ENCODE measurements around the gene PGA4. TPM values are rescaled to one million over a fixed set of nuclear protein-coding genes. Genes with fewer than 3 reads are reported as not detected.
A peak's percentile ranks its signal among the peaks of the same experiment; 100 is the strongest.
"Not testable (repeated sequence)": the region's sequence is repeated elsewhere in the genome, so short reads cannot be mapped to it uniquely, and the experiment has no call there.

Gene PGA4
- total RNA-seq, 1 donor from 2014 or later, result not detected

DNA sequence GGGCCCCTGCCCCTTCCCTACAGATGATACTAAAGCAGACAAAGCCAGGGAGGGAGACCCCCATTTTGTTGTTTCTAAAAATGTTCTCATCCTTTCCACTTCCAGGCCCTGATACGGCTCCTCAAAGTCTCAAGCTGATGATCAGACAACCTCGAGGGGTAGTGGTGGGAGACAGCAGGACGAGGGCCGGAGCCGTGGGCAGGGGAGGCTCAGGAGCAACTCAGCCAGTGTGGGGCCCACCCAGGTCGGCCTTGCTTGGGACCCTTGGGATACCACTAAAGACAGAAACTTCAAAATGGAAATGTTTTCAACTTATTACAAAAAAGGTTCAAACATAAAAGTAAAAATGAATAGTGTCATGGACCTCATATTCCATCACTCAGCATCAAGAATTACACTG lies 45.7 kb upstream of the PGA4 start:
- TF ChIP-seq, protein P1, sequence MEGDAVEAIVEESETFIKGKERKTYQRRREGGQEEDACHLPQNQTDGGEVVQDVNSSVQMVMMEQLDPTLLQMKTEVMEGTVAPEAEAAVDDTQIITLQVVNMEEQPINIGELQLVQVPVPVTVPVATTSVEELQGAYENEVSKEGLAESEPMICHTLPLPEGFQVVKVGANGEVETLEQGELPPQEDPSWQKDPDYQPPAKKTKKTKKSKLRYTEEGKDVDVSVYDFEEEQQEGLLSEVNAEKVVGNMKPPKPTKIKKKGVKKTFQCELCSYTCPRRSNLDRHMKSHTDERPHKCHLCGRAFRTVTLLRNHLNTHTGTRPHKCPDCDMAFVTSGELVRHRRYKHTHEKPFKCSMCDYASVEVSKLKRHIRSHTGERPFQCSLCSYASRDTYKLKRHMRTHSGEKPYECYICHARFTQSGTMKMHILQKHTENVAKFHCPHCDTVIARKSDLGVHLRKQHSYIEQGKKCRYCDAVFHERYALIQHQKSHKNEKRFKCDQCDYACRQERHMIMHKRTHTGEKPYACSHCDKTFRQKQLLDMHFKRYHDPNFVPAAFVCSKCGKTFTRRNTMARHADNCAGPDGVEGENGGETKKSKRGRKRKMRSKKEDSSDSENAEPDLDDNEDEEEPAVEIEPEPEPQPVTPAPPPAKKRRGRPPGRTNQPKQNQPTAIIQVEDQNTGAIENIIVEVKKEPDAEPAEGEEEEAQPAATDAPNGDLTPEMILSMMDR (IDR thresholded peaks at IDR 0.05), result no peak
- DNase-seq (ENCODE audit: low spot score), result no peak
- Mint-ChIP-seq H3K4me1 (ENCODE audit: low read depth) (no peaks in the 10 kb centered on the region), H3K27me3 (ENCODE audit: low read depth) (peaks cover 57% of the 10 kb centered on the region), H3K36me3 (ENCODE audit: low read depth) (peaks cover 1% of the 10 kb centered on the region), H3K4me3 (ENCODE audit: unreplicated experiment) (no peak overlapping the region), H3K9me3 (ENCODE audit: low read depth) (no peaks in the 10 kb centered on the region), H3K27ac (ENCODE audit: unreplicated experiment) (no peak overlapping the region)

DNA sequence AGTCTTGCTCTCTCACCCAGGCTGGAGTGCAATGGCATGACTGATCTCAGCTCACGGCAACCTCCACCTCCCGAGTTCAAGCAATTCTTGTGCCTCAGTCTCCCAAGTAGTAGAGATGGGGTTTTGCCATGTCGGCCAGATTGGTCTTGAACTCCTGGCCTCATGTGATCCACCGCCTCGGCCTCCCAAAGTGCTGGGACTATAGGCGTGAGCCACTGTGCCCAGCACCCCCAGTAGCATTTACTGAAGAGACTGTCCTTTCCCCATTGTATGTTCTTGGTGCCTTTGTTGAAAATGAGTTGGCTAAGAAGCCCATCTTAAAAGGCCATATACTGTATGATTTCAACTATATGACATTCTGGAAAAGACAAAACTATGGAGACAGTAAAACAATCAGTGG lies 41.9 kb upstream of the PGA4 start:
- H3K27ac Mint-ChIP-seq (ENCODE audit: unreplicated experiment); H3K9me3 Mint-ChIP-seq (ENCODE audit: low read depth); H3K4me1 Mint-ChIP-seq (ENCODE audit: low read depth); H3K36me3 Mint-ChIP-seq (ENCODE audit: low read depth); DNase-seq (ENCODE audit: low spot score); H3K4me3 Mint-ChIP-seq (ENCODE audit: unreplicated experiment): not testable (repeated sequence)
- H3K27me3 Mint-ChIP-seq (ENCODE audit: low read depth), result peaks cover 30% of the 10 kb centered on the region

DNA sequence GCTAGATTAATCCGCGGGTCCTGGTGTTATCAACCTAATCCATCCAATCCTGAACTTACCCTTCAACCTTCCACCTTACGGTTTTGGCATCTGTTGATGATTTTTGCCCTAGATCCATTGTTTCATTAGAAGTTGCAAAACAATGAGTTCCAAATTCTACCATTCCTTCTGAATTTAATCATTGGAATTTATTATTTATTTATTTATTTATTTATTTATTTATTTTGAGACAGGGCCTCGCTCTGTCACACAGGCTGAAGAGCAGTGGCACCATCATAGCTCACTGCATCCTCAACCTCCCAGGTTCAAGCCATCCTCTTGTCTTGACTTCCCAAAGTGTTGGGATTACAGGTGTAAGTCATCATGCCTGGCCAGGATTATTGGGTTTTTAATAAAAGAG lies 40.7 kb upstream of the PGA4 start:
- TF ChIP-seq, protein P1 (IDR thresholded peaks at IDR 0.05), result no peak
- no peaks in the 10 kb centered on the region for H3K4me1 Mint-ChIP-seq (ENCODE audit: low read depth)
- peaks cover 19% of the 10 kb centered on the region for H3K27me3 Mint-ChIP-seq (ENCODE audit: low read depth)
- H3K27ac Mint-ChIP-seq (ENCODE audit: unreplicated experiment), result no peak overlapping the region
- H3K4me3 Mint-ChIP-seq (ENCODE audit: unreplicated experiment), result no peak overlapping the region
- no peaks in the 10 kb centered on the region for H3K36me3 Mint-ChIP-seq (ENCODE audit: low read depth)
- DNase-seq (ENCODE audit: low spot score), result no peak
- no peaks in the 10 kb centered on the region for H3K9me3 Mint-ChIP-seq (ENCODE audit: low read depth)

DNA sequence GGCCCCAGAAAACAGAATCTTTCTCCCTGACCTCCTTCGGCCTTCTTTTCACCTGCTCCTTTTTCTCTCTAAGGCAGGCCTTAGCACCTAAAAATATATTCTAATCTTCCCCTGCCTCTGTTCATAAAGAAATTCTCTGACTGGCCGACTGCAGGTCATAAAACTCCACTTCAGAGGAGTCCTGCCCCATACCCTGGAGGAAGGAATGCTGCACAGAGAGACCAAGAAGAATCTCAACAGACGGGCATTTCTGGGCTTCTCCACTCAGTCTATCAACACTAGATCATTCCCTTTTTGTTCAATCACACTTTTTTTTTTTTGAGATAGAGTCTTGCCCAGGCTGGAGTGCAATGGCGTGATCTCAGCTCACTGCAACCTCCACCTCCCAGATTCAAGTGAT lies 38.5 kb upstream of the PGA4 start:
- H3K36me3 Mint-ChIP-seq (ENCODE audit: low read depth), result no peaks in the 10 kb centered on the region

DNA sequence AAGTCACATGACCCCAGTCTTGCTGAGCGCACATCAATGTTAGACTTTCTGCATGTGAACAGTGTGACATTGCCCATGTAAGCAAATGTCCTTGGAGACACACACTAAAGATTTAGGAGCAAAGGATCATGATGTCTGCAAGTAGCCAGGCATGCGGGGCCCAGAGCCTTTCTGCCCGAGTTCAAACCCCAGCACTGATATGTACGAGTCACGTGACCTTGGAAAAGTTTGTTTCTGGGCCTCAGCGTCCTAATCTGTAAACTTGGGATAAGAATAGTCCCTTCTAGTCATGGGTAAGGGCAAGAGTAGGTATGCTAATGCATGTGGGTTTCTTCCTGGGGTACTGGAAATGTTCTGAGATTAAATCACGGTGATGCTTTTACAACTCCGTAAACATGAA lies 35.6 kb upstream of the PGA4 start:
- H3K9me3 Mint-ChIP-seq (ENCODE audit: low read depth), result no peaks in the 10 kb centered on the region
- no peak overlapping the region for H3K27ac Mint-ChIP-seq (ENCODE audit: unreplicated experiment)
- DNase-seq (ENCODE audit: low spot score), result no peak
- H3K4me3 Mint-ChIP-seq (ENCODE audit: unreplicated experiment), result no peak overlapping the region
- TF ChIP-seq, protein P1 (IDR thresholded peaks at IDR 0.05), result no peak
- H3K27me3 Mint-ChIP-seq (ENCODE audit: low read depth), result peaks cover 4% of the 10 kb centered on the region
- no peaks in the 10 kb centered on the region for H3K36me3 Mint-ChIP-seq (ENCODE audit: low read depth)
- no peaks in the 10 kb centered on the region for H3K4me1 Mint-ChIP-seq (ENCODE audit: low read depth)

More for the DNA sequence above, 38.5 kb upstream of the PGA4 start:
- TF ChIP-seq, protein P1 (IDR thresholded peaks at IDR 0.05), result peak; percentile 40
- Mint-ChIP-seq H3K27ac (ENCODE audit: unreplicated experiment) (no peak overlapping the region), H3K4me3 (ENCODE audit: unreplicated experiment) (no peak overlapping the region), H3K27me3 (ENCODE audit: low read depth) (peaks cover 16% of the 10 kb centered on the region), H3K4me1 (ENCODE audit: low read depth) (no peaks in the 10 kb centered on the region), H3K9me3 (ENCODE audit: low read depth) (no peaks in the 10 kb centered on the region)
- no peak for DNase-seq (ENCODE audit: low spot score)

DNA sequence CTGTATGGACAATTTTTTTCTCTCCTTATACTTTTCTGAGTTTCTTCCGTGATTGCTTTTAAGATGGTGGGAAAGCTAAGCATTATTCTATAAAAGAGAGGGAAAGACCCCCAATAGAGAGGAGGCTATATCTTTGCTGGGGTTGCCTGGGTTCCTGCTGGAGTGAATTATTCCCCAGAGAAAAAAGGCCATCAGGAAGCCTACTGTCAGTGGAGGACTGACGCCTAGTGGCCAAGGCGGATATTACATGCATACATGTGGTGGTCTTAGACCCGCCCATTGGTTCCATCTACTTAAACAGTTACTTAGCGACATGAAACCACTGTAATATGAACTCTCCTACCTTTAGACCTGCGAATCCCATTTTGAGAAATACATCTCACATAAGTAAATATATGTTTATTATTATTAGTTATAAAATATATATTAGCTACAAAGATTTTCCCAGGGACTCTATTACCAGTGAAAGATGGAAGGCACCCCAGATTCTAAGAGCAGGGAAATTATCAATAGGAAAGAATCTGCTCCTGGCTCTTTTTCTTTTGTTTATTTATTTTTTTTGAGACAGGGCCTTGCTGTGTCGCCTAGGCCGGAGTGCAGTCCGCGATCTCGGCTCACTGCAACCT lies 34.5 kb upstream of the PGA4 start:
- TF ChIP-seq, protein P1 (IDR thresholded peaks at IDR 0.05), result peak; percentile 95

More for the DNA sequence above, 34.5 kb upstream of the PGA4 start:
- no peaks in the 10 kb centered on the region for H3K9me3 Mint-ChIP-seq (ENCODE audit: low read depth)
- no peak overlapping the region for H3K4me3 Mint-ChIP-seq (ENCODE audit: unreplicated experiment)
- no peak for DNase-seq (ENCODE audit: low spot score)
- no peaks in the 10 kb centered on the region for H3K4me1 Mint-ChIP-seq (ENCODE audit: low read depth)
- H3K27me3 Mint-ChIP-seq (ENCODE audit: low read depth), result peaks cover 7% of the 10 kb centered on the region
- H3K27ac Mint-ChIP-seq (ENCODE audit: unreplicated experiment), result no peak overlapping the region
- no peaks in the 10 kb centered on the region for H3K36me3 Mint-ChIP-seq (ENCODE audit: low read depth)
